OCI-LY1 (cell line): Measurements from ENCODE around the gene ARL6IP4.

Experiments
- H2AFZ ChIP-seq: fragments of 200-600 bp; sonication (generic), shearing (Covaris generic); 2 replicates; pipeline ENCODE4 v1.6.0; 2014; ENCODE audit warnings: antibody characterized with exemption, mild to moderate bottlenecking, low read length
- H3F3A ChIP-seq: fragments of 200-600 bp; sonication (generic), shearing (Covaris generic); 2 replicates; pipeline ENCODE4 v1.6.0; 2014; ENCODE audit warnings: mild to moderate bottlenecking, antibody characterized with exemption, low read length, moderate library complexity; ENCODE audit not compliant: insufficient read depth
- H3K27ac ChIP-seq: fragments of 200-600 bp; sonication (generic); 2 replicates; pipeline ENCODE4 v1.5.1; 2014; ENCODE audit warnings: low read length, mixed run types, mild to moderate bottlenecking, low read depth; ENCODE audit not compliant: poor library complexity, severe bottlenecking
- H3K27me3 ChIP-seq: fragments of 200-600 bp; sonication (generic); 2 replicates; pipeline ENCODE4 v1.6.0; 2014; ENCODE audit warnings: antibody characterized with exemption, mild to moderate bottlenecking, low read length, moderate library complexity; ENCODE audit not compliant: insufficient read depth
- H3K36me3 ChIP-seq: fragments of 200-600 bp; sonication (generic); 2 replicates; pipeline ENCODE4 v1.6.1; 2014; ENCODE audit warnings: mild to moderate bottlenecking, antibody characterized with exemption, low read length, moderate library complexity, mixed read lengths; ENCODE audit not compliant: insufficient read depth
- H3K4me1 ChIP-seq: fragments of 200-600 bp; sonication (generic); 2 replicates; pipeline ENCODE4 v1.5.1; 2014; ENCODE audit warnings: mild to moderate bottlenecking, low read length, moderate library complexity; ENCODE audit not compliant: insufficient read depth, severe bottlenecking
- H3K4me2 ChIP-seq: fragments of 200-600 bp; sonication (generic), shearing (Covaris generic); 2 replicates; pipeline ENCODE4 v1.6.1; 2014; ENCODE audit warnings: low read length
- H3K4me3 ChIP-seq: fragments of 200-600 bp; sonication (generic); 2 replicates; pipeline ENCODE4 v1.5.1; 2014; ENCODE audit warnings: low read length, low read depth, mild to moderate bottlenecking, mixed read lengths; ENCODE audit not compliant: poor library complexity, severe bottlenecking
- H3K79me2 ChIP-seq: fragments of 200-600 bp; shearing (Covaris generic); 2 replicates; pipeline ENCODE4 v1.6.1; 2016; ENCODE audit warnings: mixed run types, low read length, mixed read lengths; ENCODE audit not compliant: insufficient read depth
- H3K9ac ChIP-seq: fragments of 200-600 bp; sonication (generic), shearing (Covaris generic); 2 replicates; pipeline ENCODE4 v1.6.1; 2014; ENCODE audit warnings: mild to moderate bottlenecking, low read length, mixed read lengths
- H3K9me2 ChIP-seq: fragments of 200-600 bp; sonication (generic), shearing (Covaris generic); 2 replicates; pipeline ENCODE4 v1.6.1; 2014; ENCODE audit warnings: low read depth, mild to moderate bottlenecking, low read length, mixed read lengths
- H3K9me3 ChIP-seq: fragments of 200-600 bp; shearing (Covaris generic); 2 replicates; pipeline ENCODE4 v1.6.1; 2014; ENCODE audit warnings: low read length, mixed read lengths
- H4K20me1 ChIP-seq: fragments of 200-600 bp; sonication (generic), shearing (Covaris generic); 2 replicates; pipeline ENCODE4 v1.6.0; 2016; ENCODE audit warnings: mild to moderate bottlenecking, low read length; ENCODE audit not compliant: insufficient read depth
- EZH2 ChIP-seq: fragments of 200-600 bp; sonication (generic), shearing (Covaris generic); IDR thresholded peaks from 2 replicates; pipeline ENCODE4 v1.8.0; 2017; ENCODE audit warnings: borderline replicate concordance, mixed run types, mild to moderate bottlenecking, antibody characterized with exemption, low read length, moderate library complexity, mixed read lengths
- TF ChIP-seq, protein P1 (sequence below): fragments of 200-600 bp; sonication (generic), shearing (Covaris generic); IDR thresholded peaks from 2 replicates; pipeline ENCODE4 v1.5.1; 2017; ENCODE audit warnings: mild to moderate bottlenecking, antibody characterized with exemption, low read length, moderate library complexity, mixed read lengths

The ARL6IP4 gene

DNA sequence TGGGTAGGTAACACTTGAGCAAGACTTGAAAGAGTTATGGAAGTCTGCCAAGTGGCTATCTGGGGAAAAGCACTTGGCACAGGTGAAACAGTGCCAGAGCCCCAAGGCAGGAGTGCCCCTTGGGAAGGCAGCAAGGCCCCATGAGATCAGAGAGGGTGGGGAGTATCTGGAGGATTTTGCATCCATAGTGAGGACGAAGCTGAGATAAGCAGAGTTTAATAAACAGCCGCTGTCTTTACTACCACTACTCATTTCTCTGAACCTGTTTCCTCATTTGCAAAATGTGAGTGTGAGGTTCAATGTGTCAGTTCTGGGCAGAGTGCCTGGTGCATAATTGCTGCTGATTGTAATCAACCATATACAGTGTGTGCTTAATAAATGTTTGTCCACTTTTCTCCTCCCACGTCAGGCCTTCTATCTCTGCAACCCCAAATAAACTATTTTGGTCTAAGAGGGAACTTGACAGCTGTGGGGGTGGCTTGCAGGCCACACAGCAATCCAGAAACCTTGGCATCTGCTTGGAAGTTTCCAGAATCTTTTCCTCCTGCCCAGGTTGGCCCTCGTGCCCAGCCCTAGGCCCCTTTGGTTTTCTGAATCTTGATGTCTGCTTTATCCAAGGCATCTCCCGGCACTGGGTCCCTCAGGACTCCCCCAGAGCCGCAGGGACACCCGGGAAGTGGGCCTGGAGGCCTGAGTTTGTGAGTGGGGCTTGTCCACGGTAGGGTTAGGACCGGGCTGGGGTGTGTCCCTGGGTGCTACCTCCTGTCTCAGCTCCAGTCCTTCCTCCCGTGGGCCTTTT, 18.8 kb upstream of the ARL6IP4 start:
- Histone ChIP-seq H3K4me2 (no peak overlapping the region), H3K9me2 (no peaks in the 10 kb centered on the region), H3K9me3 (no peaks in the 10 kb centered on the region), H3K79me2 (no peaks in the 10 kb centered on the region), H3K36me3 (no peaks in the 10 kb centered on the region), H3K27ac (no peak overlapping the region), H3K9ac (no peak overlapping the region), H3K4me3 (no peak overlapping the region), H4K20me1 (no peaks in the 10 kb centered on the region), H3K27me3 (no peaks in the 10 kb centered on the region), H3K4me1 (peaks cover 9% of the 10 kb centered on the region), H3F3A (no peaks in the 10 kb centered on the region), H2AFZ (no peak overlapping the region)
- TF ChIP-seq EZH2: no peak
- TF ChIP-seq, protein P1, sequence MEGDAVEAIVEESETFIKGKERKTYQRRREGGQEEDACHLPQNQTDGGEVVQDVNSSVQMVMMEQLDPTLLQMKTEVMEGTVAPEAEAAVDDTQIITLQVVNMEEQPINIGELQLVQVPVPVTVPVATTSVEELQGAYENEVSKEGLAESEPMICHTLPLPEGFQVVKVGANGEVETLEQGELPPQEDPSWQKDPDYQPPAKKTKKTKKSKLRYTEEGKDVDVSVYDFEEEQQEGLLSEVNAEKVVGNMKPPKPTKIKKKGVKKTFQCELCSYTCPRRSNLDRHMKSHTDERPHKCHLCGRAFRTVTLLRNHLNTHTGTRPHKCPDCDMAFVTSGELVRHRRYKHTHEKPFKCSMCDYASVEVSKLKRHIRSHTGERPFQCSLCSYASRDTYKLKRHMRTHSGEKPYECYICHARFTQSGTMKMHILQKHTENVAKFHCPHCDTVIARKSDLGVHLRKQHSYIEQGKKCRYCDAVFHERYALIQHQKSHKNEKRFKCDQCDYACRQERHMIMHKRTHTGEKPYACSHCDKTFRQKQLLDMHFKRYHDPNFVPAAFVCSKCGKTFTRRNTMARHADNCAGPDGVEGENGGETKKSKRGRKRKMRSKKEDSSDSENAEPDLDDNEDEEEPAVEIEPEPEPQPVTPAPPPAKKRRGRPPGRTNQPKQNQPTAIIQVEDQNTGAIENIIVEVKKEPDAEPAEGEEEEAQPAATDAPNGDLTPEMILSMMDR: no peak

DNA sequence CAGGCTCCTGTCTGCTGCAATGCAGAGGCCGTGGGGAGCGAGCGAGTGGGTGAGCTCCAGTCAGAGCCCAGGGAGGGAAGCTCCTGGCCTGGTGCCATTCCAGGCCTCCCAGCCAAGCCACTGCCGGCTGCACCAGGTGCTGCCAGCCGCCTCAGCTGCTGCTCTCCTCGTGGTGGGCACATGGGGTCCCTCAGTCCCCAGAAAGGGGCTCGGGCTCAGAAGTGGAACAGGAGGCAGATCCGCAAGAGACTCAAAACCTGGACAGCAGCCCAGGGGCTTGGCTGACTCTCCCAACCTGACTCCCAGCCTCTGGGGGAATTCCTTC, 16.6 kb upstream of the ARL6IP4 start:
- H4K20me1 ChIP-seq: no peaks in the 10 kb centered on the region
- no peak for TF ChIP-seq EZH2
- TF ChIP-seq, protein P1: no peak
- H3K4me1 ChIP-seq: peaks cover 9% of the 10 kb centered on the region
- no peaks in the 10 kb centered on the region for H3K36me3 ChIP-seq
- no peak overlapping the region for H3K4me2 ChIP-seq
- H3K79me2 ChIP-seq: no peaks in the 10 kb centered on the region
- H3K27me3 ChIP-seq: no peaks in the 10 kb centered on the region
- no peaks in the 10 kb centered on the region for H3K9me2 ChIP-seq
- no peaks in the 10 kb centered on the region for H3F3A ChIP-seq
- H2AFZ ChIP-seq: no peak overlapping the region
- no peak overlapping the region for H3K27ac ChIP-seq
- H3K9ac ChIP-seq: no peak overlapping the region
- no peaks in the 10 kb centered on the region for H3K9me3 ChIP-seq
- H3K4me3 ChIP-seq: no peak overlapping the region

DNA sequence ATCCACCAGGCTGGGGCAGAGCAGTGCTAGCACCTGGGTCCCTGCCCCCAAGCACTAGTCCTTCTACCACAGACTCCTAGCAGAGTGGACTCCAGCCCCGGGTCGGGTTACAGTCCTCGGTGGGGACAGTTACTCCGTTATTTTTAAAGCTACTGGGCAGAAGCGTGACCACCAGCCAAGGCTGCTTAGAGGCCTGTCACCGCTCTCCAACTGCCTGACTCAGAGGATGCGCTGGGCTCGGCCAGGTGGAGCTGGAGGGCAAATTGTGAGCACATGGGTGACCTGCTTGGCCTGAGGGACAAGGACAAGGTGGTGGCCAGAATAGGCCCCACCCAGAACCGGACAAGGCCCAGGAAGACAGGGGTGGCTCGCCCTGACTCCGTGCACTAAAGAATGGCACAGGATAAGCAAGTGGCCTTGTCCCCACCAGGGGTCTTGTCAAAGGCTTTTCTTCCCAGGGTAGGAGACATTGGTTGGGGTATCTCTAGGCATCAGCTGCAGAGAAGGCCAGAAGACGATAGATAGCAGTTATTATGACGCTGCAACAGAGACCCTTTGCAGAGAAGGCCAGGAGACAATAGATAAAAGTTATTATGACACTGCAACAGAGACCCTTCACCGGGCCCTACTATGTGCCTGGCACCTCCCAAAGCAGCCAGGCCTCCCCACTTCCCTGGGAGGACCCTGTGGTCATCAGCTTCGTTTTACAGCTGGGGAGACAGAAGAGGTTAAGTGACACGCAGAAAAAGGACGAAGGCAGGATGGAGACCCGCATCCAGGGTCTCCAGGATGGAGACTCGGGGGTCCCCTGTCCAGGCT, 15.8 kb upstream of the ARL6IP4 start:
- no peaks in the 10 kb centered on the region for H3K27me3 ChIP-seq
- H4K20me1 ChIP-seq: no peaks in the 10 kb centered on the region
- no peak overlapping the region for H3K27ac ChIP-seq
- H3K36me3 ChIP-seq: no peaks in the 10 kb centered on the region
- TF ChIP-seq, protein P1: no peak
- TF ChIP-seq EZH2: no peak
- H3K79me2 ChIP-seq: no peaks in the 10 kb centered on the region
- H3F3A ChIP-seq: no peaks in the 10 kb centered on the region
- H3K9me3 ChIP-seq: no peaks in the 10 kb centered on the region
- no peak overlapping the region for H2AFZ ChIP-seq
- H3K4me1 ChIP-seq: peaks cover 9% of the 10 kb centered on the region
- no peaks in the 10 kb centered on the region for H3K9me2 ChIP-seq
- H3K4me2 ChIP-seq: no peak overlapping the region
- no peak overlapping the region for H3K4me3 ChIP-seq
- H3K9ac ChIP-seq: no peak overlapping the region
